Gastrocnemius medialis (tissue), 4 donors: ENCODE data around the gene DISC1.

Experiments used
- CTCF ChIP-seq, 5 experiments: fragments of 450-650 bp in 3 of 5; fragments of 200-600 bp in 2 of 5; sonication (generic) in 2 of 5; IDR thresholded peaks in 4 of 5; conservative IDR thresholded peaks in 1 of 5; 1 replicate in 4 of 5; 2 replicates in 1 of 5; pipeline ENCODE4 v1.5.1; 2016 to 2019; ENCODE audit warnings: antibody characterized with exemption in 5 of 5, mild to moderate bottlenecking in 3 of 5, moderate library complexity in 3 of 5
- POLR2A ChIP-seq, 2 donors: fragments of 450-650 bp; IDR thresholded peaks; one replicate each; pipeline ENCODE4 v1.6.1; 2017; ENCODE audit warnings: antibody characterized with exemption in 2 of 2, mild to moderate bottlenecking in 2 of 2, moderate library complexity in 2 of 2

- TF ChIP-seq CTCF (IDR thresholded peaks at IDR 0.05 in 4 of 5, conservative IDR thresholded peaks at IDR 0.05 in 1 of 5) (no peak), POLR2A (IDR thresholded peaks at IDR 0.05) (no peak)
Measured at GRCh38 chr1:231951374-231951773, 324.8 kb downstream of the DISC1 start.
